HEK293T (cell line): ENCODE measurements around the gene SPRTN.
"Not testable (repeated sequence)": the region's sequence is repeated elsewhere in the genome, so short reads cannot be mapped to it uniquely, and the experiment has no call there.

Source experiments
- CTCF ChIA-PET: fragments of 350-600 bp; formaldehyde crosslinking; extraction: SDS; loops from one replicate; lab custom pipeline; 2021; ENCODE audit warnings: antibody characterized with exemption, inconsistent platforms; lab: Yijun Ruan, JAX
- POLR2A ChIA-PET: fragments of 350-600 bp; formaldehyde crosslinking; extraction: SDS; loops from one replicate; lab custom pipeline; 2020; ENCODE audit warnings: antibody characterized with exemption, inconsistent platforms; lab: Yijun Ruan, JAX
- DNase-seq: peaks from one replicate; pipeline ENCODE4 v3.0.0; 2012; ENCODE audit warnings: mixed read lengths; ENCODE audit errors: extremely low spot score
- ARNT ChIP-seq: fragments of 450-650 bp; IDR thresholded peaks from 2 replicates; pipeline ENCODE4 v1.6.1; 2017; ENCODE audit warnings: mild to moderate bottlenecking
- BHLHE40 ChIP-seq: fragments of 450-650 bp; IDR thresholded peaks from 2 replicates; pipeline ENCODE4 v1.6.1; 2016; ENCODE audit warnings: mild to moderate bottlenecking, moderate library complexity, borderline replicate concordance
- CTBP1 ChIP-seq: fragments of 450-650 bp; IDR thresholded peaks from 2 replicates; pipeline ENCODE4 v1.6.1; 2016; ENCODE audit warnings: borderline replicate concordance
- ELF4 ChIP-seq: fragments of 450-650 bp; IDR thresholded peaks from 2 replicates; pipeline ENCODE4 v1.6.1; 2017; ENCODE audit warnings: antibody characterized with exemption
- FOXA1 ChIP-seq: fragments of 450-650 bp; IDR thresholded peaks from 2 replicates; pipeline ENCODE4 v1.6.1; 2016; ENCODE audit warnings: mild to moderate bottlenecking
- FOXK2 ChIP-seq: fragments of 450-650 bp; IDR thresholded peaks from 2 replicates; pipeline ENCODE4 v1.6.1; 2016; ENCODE audit warnings: mild to moderate bottlenecking
- FOXM1 ChIP-seq: fragments of 450-650 bp; IDR thresholded peaks from 2 replicates; pipeline ENCODE4 v1.6.1; 2017; ENCODE audit warnings: mild to moderate bottlenecking, borderline replicate concordance
- HDGF ChIP-seq: fragments of 450-650 bp; IDR thresholded peaks from 2 replicates; pipeline ENCODE4 v1.6.1; 2017; ENCODE audit warnings: antibody characterized with exemption, borderline replicate concordance
- L3MBTL2 ChIP-seq: fragments of 450-650 bp; conservative IDR thresholded peaks from 2 replicates; pipeline ENCODE4 v1.6.1; 2016; ENCODE audit warnings: mild to moderate bottlenecking
- LEF1 ChIP-seq: fragments of 450-650 bp; IDR thresholded peaks from 2 replicates; pipeline ENCODE4 v1.6.1; 2017; ENCODE audit warnings: mild to moderate bottlenecking, borderline replicate concordance
- NFRKB ChIP-seq: fragments of 450-650 bp; IDR thresholded peaks from 2 replicates; pipeline ENCODE4 v1.6.1; 2016; ENCODE audit warnings: mild to moderate bottlenecking, moderate library complexity
- PKNOX1 ChIP-seq: fragments of 450-650 bp; IDR thresholded peaks from 2 replicates; pipeline ENCODE4 v1.6.1; 2016
- SP1 ChIP-seq: fragments of 450-650 bp; IDR thresholded peaks from 2 replicates; pipeline ENCODE4 v1.6.1; 2017
- SUZ12 ChIP-seq: fragments of 450-650 bp; IDR thresholded peaks from 2 replicates; pipeline ENCODE4 v1.6.1; 2016; ENCODE audit warnings: mild to moderate bottlenecking
- TARDBP ChIP-seq: fragments of 450-650 bp; IDR thresholded peaks from 2 replicates; pipeline ENCODE4 v1.6.1; 2016
- ZNF384 ChIP-seq: fragments of 450-650 bp; IDR thresholded peaks from 2 replicates; pipeline ENCODE4 v1.6.1; 2016

The SPRTN gene

DNA sequence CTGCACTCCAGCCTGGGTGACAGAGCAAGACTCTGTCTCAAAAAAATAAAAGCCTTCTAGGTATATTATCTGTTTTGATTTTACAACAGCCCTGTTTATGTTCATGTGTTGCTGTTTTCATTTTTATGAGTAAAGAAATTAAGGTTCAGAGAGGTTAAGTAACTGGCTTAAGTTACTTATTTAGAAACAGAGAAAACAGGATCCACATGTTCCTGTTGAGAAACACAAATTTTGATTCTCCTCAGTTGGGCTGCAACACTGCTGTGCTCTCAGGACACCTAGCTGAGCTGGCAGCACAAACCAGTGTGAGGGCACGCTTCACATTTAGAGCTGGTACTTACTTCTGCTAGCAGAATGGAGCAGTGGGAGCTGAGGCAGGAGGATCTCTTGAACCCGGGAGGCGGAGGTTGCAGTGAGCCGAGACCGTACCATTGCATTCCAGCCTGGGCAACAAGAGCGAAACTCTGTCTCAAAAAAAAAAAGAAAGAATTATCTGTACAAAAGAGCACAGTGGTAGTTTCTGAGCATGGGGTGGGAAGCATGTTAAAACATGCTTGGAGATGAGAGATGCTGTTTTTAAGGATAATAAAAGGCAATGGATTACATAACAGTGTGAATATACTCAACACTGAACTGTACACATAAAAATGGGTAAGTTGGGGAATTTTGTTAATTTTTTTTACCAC, 2.4 kb downstream of the SPRTN start:
- CTCF ChIA-PET: interaction anchor here (0.6 to 0.7 kb wide), 2 partner anchors 94 to 307 kb away, joined by 3 read pairs; no protein-coding TSS in a partner anchor
- no peak for DNase-seq
- POLR2A ChIA-PET: interaction anchor here (0.9 kb wide), 1 partner anchor 60 kb away, joined by 3 read pairs; no protein-coding TSS in a partner anchor
- TF ChIP-seq HDGF: no peak
- no peak for TF ChIP-seq FOXK2
- no peak for TF ChIP-seq ARNT
- TF ChIP-seq ELF4: no peak
- TF ChIP-seq SUZ12: no peak
- no peak for TF ChIP-seq PKNOX1

DNA sequence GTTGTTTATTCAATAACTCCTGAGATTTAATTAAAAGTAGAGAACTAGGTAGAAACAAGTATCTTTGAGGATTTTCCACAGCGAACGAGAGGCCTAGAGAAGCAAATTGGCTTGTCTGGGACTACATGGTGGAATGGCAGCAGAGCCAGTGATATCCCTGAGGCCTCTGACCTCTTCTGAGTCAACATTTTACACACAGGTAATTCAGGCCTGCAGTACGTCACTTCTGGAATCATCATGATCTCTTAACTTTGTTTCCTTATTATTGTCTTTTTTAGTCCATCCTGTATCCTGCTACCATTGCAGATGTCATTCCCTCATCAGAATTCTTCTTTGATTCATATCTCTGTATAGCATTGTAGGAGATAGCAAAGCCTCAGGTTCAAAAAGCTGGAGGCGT, 9.9 kb downstream of the SPRTN start:
- TF ChIP-seq ZNF384: no peak
- ChIA-PET POLR2A (interaction anchor here (1.4 to 1.9 kb wide), 2 partner anchors 10 kb away, joined by 4 to 9 read pairs; partner anchors contain the start of genes EXOC8 and SPRTN), CTCF (interaction anchor here (1.1 kb wide), 1 partner anchor 110 kb away, joined by 3 read pairs; no protein-coding TSS in a partner anchor)
- DNase-seq: no peak

DNA sequence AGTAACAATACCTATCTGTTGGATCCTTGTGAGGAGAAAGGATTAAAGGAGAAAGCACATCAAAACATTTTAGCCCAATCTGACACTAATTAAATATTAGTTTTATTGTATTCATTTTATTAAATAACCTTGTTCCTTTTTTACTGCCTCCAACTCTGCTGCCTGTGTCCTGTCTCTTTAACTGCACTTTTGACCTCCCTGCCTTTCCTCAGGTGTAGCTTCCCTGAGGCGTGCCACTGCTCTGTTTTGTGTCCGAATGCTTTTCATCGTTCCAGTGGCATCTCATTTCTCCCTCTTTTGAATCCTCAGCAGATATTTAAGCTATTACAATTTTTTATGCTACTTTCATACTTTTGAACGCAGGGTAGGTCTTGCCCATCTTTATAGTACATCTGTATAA, 10.3 kb downstream of the SPRTN start:
- ChIA-PET POLR2A (interaction anchor here (1.4 kb wide), 1 partner anchor 11 kb away, joined by 4 read pairs; the partner anchor contains the start of genes EXOC8 and SPRTN), CTCF (interaction anchor here (1.1 kb wide), 1 partner anchor 111 kb away, joined by 3 read pairs; no protein-coding TSS in a partner anchor)
- no peak for TF ChIP-seq BHLHE40
- TF ChIP-seq SUZ12: no peak
- TF ChIP-seq CTBP1: no peak
- TF ChIP-seq L3MBTL2: no peak
- no peak for TF ChIP-seq ARNT
- no peak for DNase-seq

DNA sequence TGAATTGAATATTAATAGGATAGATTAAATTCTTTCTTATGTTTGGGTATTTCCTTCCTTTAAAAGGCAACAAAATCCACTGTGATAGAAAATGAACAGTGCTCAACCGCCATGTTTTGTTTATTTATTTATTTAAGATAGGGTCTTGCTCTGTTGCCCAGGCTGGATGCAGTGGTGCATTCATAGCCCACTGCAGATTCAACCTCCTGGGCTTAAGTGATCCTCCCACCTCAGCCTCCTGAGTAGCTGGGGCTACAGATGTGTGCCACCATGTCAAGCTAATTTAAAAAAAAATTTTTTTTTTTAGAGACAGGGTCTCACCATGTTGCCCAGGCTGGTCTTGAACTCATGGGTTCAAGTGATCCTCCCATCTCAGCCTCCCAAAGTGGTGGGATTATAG, 10.8 kb downstream of the SPRTN start:
- ChIA-PET CTCF (interaction anchor here (1.1 kb wide), 1 partner anchor 111 kb away, joined by 3 read pairs; no protein-coding TSS in a partner anchor), POLR2A (interaction anchor here (1.4 kb wide), 1 partner anchor 11 kb away, joined by 4 read pairs; the partner anchor contains the start of genes EXOC8 and SPRTN)
- DNase-seq: not testable (repeated sequence)

DNA sequence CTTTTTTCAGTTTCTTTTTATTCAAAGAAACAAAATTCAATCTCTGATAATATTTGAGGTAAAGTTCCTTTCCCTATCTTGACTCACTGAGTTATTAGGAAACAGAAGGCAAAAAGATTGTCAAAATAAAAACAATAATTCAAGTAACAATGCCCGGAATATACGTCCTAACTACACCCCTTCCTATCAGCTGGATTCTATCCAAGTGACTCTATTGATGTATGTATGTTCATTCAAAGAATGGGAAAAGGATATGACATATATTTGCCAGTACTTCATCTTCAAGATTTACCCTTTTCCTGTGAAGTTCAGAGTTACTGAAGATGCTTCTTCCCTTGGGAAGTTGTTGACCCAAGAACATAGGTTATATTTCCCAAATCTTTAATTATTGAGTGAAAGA, 13.7 kb downstream of the SPRTN start:
- ChIA-PET CTCF (interaction anchor here (0.6 kb wide), 1 partner anchor 291 kb away, joined by 3 read pairs; no protein-coding TSS in a partner anchor), POLR2A (no interaction called here)
- no peak for DNase-seq
- TF ChIP-seq ZNF384 (no peak), TARDBP (no peak), L3MBTL2 (no peak), PKNOX1 (no peak), ELF4 (no peak), HDGF (no peak), CTBP1 (no peak), FOXM1 (no peak), ARNT (no peak), SP1 (no peak), LEF1 (no peak), NFRKB (no peak), FOXA1 (no peak), SUZ12 (no peak), BHLHE40 (no peak)

DNA sequence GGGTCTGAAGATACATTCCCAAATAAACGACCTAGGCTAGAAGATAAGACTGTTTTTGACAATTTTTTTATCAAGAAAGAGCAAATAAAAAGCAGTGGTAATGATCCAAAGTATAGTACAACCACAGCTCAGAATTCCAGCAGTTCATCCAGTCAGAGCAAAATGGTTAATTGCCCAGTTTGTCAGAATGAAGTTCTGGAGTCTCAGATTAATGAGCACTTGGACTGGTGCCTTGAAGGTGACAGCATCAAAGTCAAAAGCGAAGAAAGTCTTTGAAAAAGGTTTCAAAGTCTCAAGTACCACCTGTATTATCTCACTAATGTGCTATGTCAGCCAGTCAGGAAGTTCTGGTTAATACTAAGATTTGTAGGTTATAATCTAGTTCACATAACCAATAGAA, 15.0 kb downstream of the SPRTN start:
- no peak for DNase-seq
- CTCF ChIA-PET: no interaction called here
- TF ChIP-seq BHLHE40 (no peak), SUZ12 (no peak), CTBP1 (no peak)
- POLR2A ChIA-PET: no interaction called here

GRCh38 chr1:231354330-231355020, 16.4 kb downstream of the SPRTN start:
- DNase-seq: no peak
- POLR2A ChIA-PET: no interaction called here
- TF ChIP-seq FOXK2: no peak
- no peak for TF ChIP-seq SUZ12
- TF ChIP-seq PKNOX1: no peak
- TF ChIP-seq NFRKB: no peak
- no peak for TF ChIP-seq FOXM1
- no peak for TF ChIP-seq HDGF
- no peak for TF ChIP-seq BHLHE40
- TF ChIP-seq ZNF384: no peak
- no peak; the same call in 1 of the 2 replicates for TF ChIP-seq L3MBTL2
- no peak for TF ChIP-seq ARNT
- no peak for TF ChIP-seq ELF4
- no peak for TF ChIP-seq TARDBP
- no peak for TF ChIP-seq FOXA1
- no peak for TF ChIP-seq CTBP1
- no peak for TF ChIP-seq LEF1
- no peak for TF ChIP-seq SP1
- CTCF ChIA-PET: interaction anchor here (0.8 kb wide), 1 partner anchor 248 kb away, joined by 3 read pairs; no protein-coding TSS in a partner anchor
